NCI-H345 treated with DMSO at 0.1 percent for 48 hours (cell line): ENCODE measurements around the gene ATXN7.
A peak's percentile ranks its signal among the peaks of the same experiment; 100 is the strongest.

ENCODE experiments used
- DNase-seq: peaks from one replicate; lab custom pipeline; 2025; ENCODE audit not compliant: unreplicated experiment; lab: John Stamatoyannopoulos, UW

Gene ATXN7

GRCh38 chr3:63900459-63900858, 36.8 kb downstream of the ATXN7 start:
- DNase-seq: peak; percentile 67

GRCh38 chr3:63905731-63906620, 42.3 kb downstream of the ATXN7 start:
- DNase-seq: no peak

- no peak for DNase-seq
Observed at GRCh38 chr3:63908081-63908736, 44.5 kb downstream of the ATXN7 start.

GRCh38 chr3:63908776-63909175, 45.1 kb downstream of the ATXN7 start:
- no peak for DNase-seq

- no peak for DNase-seq
Observed at GRCh38 chr3:63909431-63909830, 45.8 kb downstream of the ATXN7 start.

GRCh38 chr3:63910001-63910400, 46.3 kb downstream of the ATXN7 start:
- DNase-seq: no peak

- no peak for DNase-seq
Observed at GRCh38 chr3:63910891-63911290, 47.2 kb downstream of the ATXN7 start.

GRCh38 chr3:63911509-63911872, 47.8 kb downstream of the ATXN7 start:
- DNase-seq: no peak

GRCh38 chr3:63911873-63912767, 48.5 kb downstream of the ATXN7 start, which contains the start of gene SCAANT1:
SCAANT1 (minus strand) TSS chr3:63912383.
- DNase-seq: peak; percentile 53

GRCh38 chr3:63912768-63913588, 49.3 kb downstream of the ATXN7 start:
- DNase-seq: no peak

- DNase-seq: no peak
Observed at GRCh38 chr3:63914312-63914711, 50.6 kb downstream of the ATXN7 start.

GRCh38 chr3:63918321-63918720, 54.7 kb downstream of the ATXN7 start:
- no peak for DNase-seq

- DNase-seq: no peak
Observed at GRCh38 chr3:63920001-63920400, 56.3 kb downstream of the ATXN7 start.

- no peak for DNase-seq
Observed at GRCh38 chr3:63921741-63922482, 58.2 kb downstream of the ATXN7 start.

- DNase-seq: no peak
Observed at GRCh38 chr3:63922491-63923199, 59.0 kb downstream of the ATXN7 start.

- DNase-seq: no peak
Observed at GRCh38 chr3:63926309-63926708, 62.6 kb downstream of the ATXN7 start.

GRCh38 chr3:63927422-63928280, 64.0 kb downstream of the ATXN7 start:
- DNase-seq: no peak

- no peak for DNase-seq
Observed at GRCh38 chr3:63931290-63931689, 67.6 kb downstream of the ATXN7 start.
